IPS-15b (cell line): Measurements from ENCODE around the gene PRR30.

ENCODE experiments used
- H3K27me3 ChIP-seq: one replicate; pipeline ENCODE4 v1.6.1; 2013; ENCODE audit warnings: low read length; ENCODE audit not compliant: control insufficient read depth, insufficient read depth
- H3K36me3 ChIP-seq: one replicate; pipeline ENCODE4 v1.6.1; 2013; ENCODE audit warnings: low read length; ENCODE audit not compliant: control insufficient read depth, insufficient read depth
- H3K4me1 ChIP-seq: one replicate; pipeline ENCODE4 v1.6.1; 2013; ENCODE audit warnings: mild to moderate bottlenecking, low read length; ENCODE audit not compliant: control insufficient read depth, insufficient read depth
- H3K4me3 ChIP-seq: one replicate; pipeline ENCODE4 v1.5.1; 2013; ENCODE audit warnings: low read depth, low read length
- H3K9ac ChIP-seq: one replicate; pipeline ENCODE4 v1.6.1; 2013; ENCODE audit warnings: low read depth, mild to moderate bottlenecking, low read length
- H3K9me3 ChIP-seq: one replicate; pipeline ENCODE4 v1.6.1; 2013; ENCODE audit warnings: mild to moderate bottlenecking, low read length; ENCODE audit not compliant: control insufficient read depth, insufficient read depth

The PRR30 gene

GRCh38 chr2:27102329-27102728 lies 36.9 kb downstream of the PRR30 start:
- no peak overlapping the region for H3K4me3 ChIP-seq
- H3K9ac ChIP-seq: no peak overlapping the region
- H3K4me1 ChIP-seq: no peaks in the 10 kb centered on the region
- H3K9me3 ChIP-seq: no peaks in the 10 kb centered on the region
- H3K27me3 ChIP-seq: no peaks in the 10 kb centered on the region
- H3K36me3 ChIP-seq: no peaks in the 10 kb centered on the region

GRCh38 chr2:27100036-27100435 lies 39.2 kb downstream of the PRR30 start:
- Histone ChIP-seq H3K4me1 (no peaks in the 10 kb centered on the region), H3K9ac (no peak overlapping the region), H3K4me3 (no peak overlapping the region)

GRCh38 chr2:27099334-27099955 lies 39.8 kb downstream of the PRR30 start:
- Histone ChIP-seq H3K27me3 (no peaks in the 10 kb centered on the region), H3K4me1 (no peaks in the 10 kb centered on the region), H3K9me3 (no peaks in the 10 kb centered on the region), H3K4me3 (no peak overlapping the region), H3K36me3 (no peaks in the 10 kb centered on the region), H3K9ac (no peak overlapping the region)

More at GRCh38 chr2:27100036-27100435, 39.2 kb downstream of the PRR30 start:
- no peaks in the 10 kb centered on the region for H3K36me3 ChIP-seq
- H3K27me3 ChIP-seq: no peaks in the 10 kb centered on the region
- no peaks in the 10 kb centered on the region for H3K9me3 ChIP-seq

- peak overlapping the region; percentile 26 for H3K9ac ChIP-seq
- H3K4me1 ChIP-seq: no peaks in the 10 kb centered on the region
- H3K27me3 ChIP-seq: no peaks in the 10 kb centered on the region
- H3K9me3 ChIP-seq: no peaks in the 10 kb centered on the region
- H3K4me3 ChIP-seq: no peak overlapping the region
- no peaks in the 10 kb centered on the region for H3K36me3 ChIP-seq
Observed at GRCh38 chr2:27097341-27097740, 41.9 kb downstream of the PRR30 start.

GRCh38 chr2:27096748-27097297 lies 42.4 kb downstream of the PRR30 start:
- Histone ChIP-seq H3K27me3 (no peaks in the 10 kb centered on the region), H3K4me1 (no peaks in the 10 kb centered on the region), H3K9me3 (no peaks in the 10 kb centered on the region), H3K9ac (peak overlapping the region; percentile 18), H3K36me3 (no peaks in the 10 kb centered on the region), H3K4me3 (no peak overlapping the region)

GRCh38 chr2:27095745-27096651 lies 43.2 kb downstream of the PRR30 start:
- H3K4me3 ChIP-seq: peak overlapping the region; percentile 22
- H3K27me3 ChIP-seq: no peaks in the 10 kb centered on the region
- no peaks in the 10 kb centered on the region for H3K4me1 ChIP-seq
- peak overlapping the region; percentile 9 for H3K9ac ChIP-seq
- no peaks in the 10 kb centered on the region for H3K9me3 ChIP-seq
- no peaks in the 10 kb centered on the region for H3K36me3 ChIP-seq

- Histone ChIP-seq H3K27me3 (no peaks in the 10 kb centered on the region), H3K36me3 (no peaks in the 10 kb centered on the region), H3K9ac (no peak overlapping the region), H3K4me3 (no peak overlapping the region), H3K9me3 (no peaks in the 10 kb centered on the region), H3K4me1 (no peaks in the 10 kb centered on the region)
Observed at GRCh38 chr2:27095427-27095744, 43.8 kb downstream of the PRR30 start.

- peak overlapping the region; percentile 12 for H3K9ac ChIP-seq
- no peaks in the 10 kb centered on the region for H3K9me3 ChIP-seq
- H3K4me3 ChIP-seq: no peak overlapping the region
- H3K27me3 ChIP-seq: no peaks in the 10 kb centered on the region
- H3K36me3 ChIP-seq: no peaks in the 10 kb centered on the region
- H3K4me1 ChIP-seq: no peaks in the 10 kb centered on the region
Observed at GRCh38 chr2:27094353-27094984, 44.7 kb downstream of the PRR30 start.

- no peaks in the 10 kb centered on the region for H3K4me1 ChIP-seq
- no peaks in the 10 kb centered on the region for H3K36me3 ChIP-seq
- H3K27me3 ChIP-seq: no peaks in the 10 kb centered on the region
- peak overlapping the region; percentile 12 for H3K9ac ChIP-seq
- H3K4me3 ChIP-seq: no peak overlapping the region
- no peaks in the 10 kb centered on the region for H3K9me3 ChIP-seq
Observed at GRCh38 chr2:27093430-27094352, 45.5 kb downstream of the PRR30 start.

- Histone ChIP-seq H3K4me3 (no peak overlapping the region), H3K4me1 (no peaks in the 10 kb centered on the region), H3K9me3 (no peaks in the 10 kb centered on the region), H3K9ac (no peak overlapping the region), H3K36me3 (no peaks in the 10 kb centered on the region), H3K27me3 (peaks cover 3% of the 10 kb centered on the region)
Observed at GRCh38 chr2:27092696-27093429, 46.3 kb downstream of the PRR30 start.
